HG02852 (cell line): ENCODE results near the gene ZNF3.
"Not testable (repeated sequence)": the region's sequence is repeated elsewhere in the genome, so short reads cannot be mapped to it uniquely, and the experiment has no call there.

Experiments
- ATAC-seq: cut with Tn5 transposase; IDR thresholded peaks from one replicate; pipeline ENCODE4 v1.9.1; 2021; ENCODE audit warnings: mild to moderate bottlenecking, moderate library complexity; ENCODE audit not compliant: unreplicated experiment

ZNF3 gene

GRCh38 chr7:100081535-100082102, at the start of gene ZNF3:
Gene ZNF3, minus strand, starts transcription at chr7:100081723. Its CDS starts 4,366 bp downstream, at chr7:100077357.
- peak; percentile 75 for ATAC-seq

GRCh38 chr7:100130608-100131453, 49.3 kb upstream of the ZNF3 start:
- no peak for ATAC-seq

GRCh38 chr7:100130220-100130607, 48.7 kb upstream of the ZNF3 start:
- not testable (repeated sequence) for ATAC-seq

- no peak for ATAC-seq
Measured at GRCh38 chr7:100128637-100128963, 47.1 kb upstream of the ZNF3 start.

GRCh38 chr7:100127866-100128636, 46.5 kb upstream of the ZNF3 start:
- no peak for ATAC-seq

GRCh38 chr7:100126931-100127865, 45.7 kb upstream of the ZNF3 start, which contains the start of gene MBLAC1:
Gene MBLAC1, plus strand, starts transcription at chr7:100126967. Its CDS starts 429 bp downstream, at chr7:100127396.
- peak; percentile 57 for ATAC-seq

- peak; percentile 26 for ATAC-seq
Measured at GRCh38 chr7:100126239-100126930, 44.9 kb upstream of the ZNF3 start.

GRCh38 chr7:100124301-100125230, 43.0 kb upstream of the ZNF3 start:
- no peak for ATAC-seq

GRCh38 chr7:100122568-100122967, 41.0 kb upstream of the ZNF3 start:
- no peak for ATAC-seq

GRCh38 chr7:100122067-100122466, 40.5 kb upstream of the ZNF3 start:
- ATAC-seq: no peak

GRCh38 chr7:100120733-100121036, 39.2 kb upstream of the ZNF3 start:
- no peak for ATAC-seq

GRCh38 chr7:100119970-100120732, 38.6 kb upstream of the ZNF3 start:
- peak; percentile 39 for ATAC-seq

GRCh38 chr7:100119072-100119969, 37.8 kb upstream of the ZNF3 start, which contains the start of the genes CNPY4 and TAF6:
Gene CNPY4, plus strand, starts transcription at chr7:100119634. Its CDS starts 111 bp downstream, at chr7:100119745.
Gene TAF6, minus strand, starts transcription at chr7:100119358. Its CDS starts 5,149 bp downstream, at chr7:100114209.
- peak; percentile 66 for ATAC-seq

GRCh38 chr7:100118388-100119071, 37.0 kb upstream of the ZNF3 start:
- no peak for ATAC-seq

- no peak for ATAC-seq
Measured at GRCh38 chr7:100115026-100115425, 33.5 kb upstream of the ZNF3 start.

- ATAC-seq: no peak
Measured at GRCh38 chr7:100111914-100112313, 30.4 kb upstream of the ZNF3 start.
